H54 (cell line): ENCODE measurements around the gene IQGAP3.
A peak's percentile ranks its signal among the peaks of the same experiment; 100 is the strongest.

Experiments
- DNase-seq: peaks from one replicate; pipeline ENCODE4 v3.0.0; 2011; ENCODE audit warnings: low spot score, mixed read lengths; ENCODE audit not compliant: insufficient read length
- FAIRE-seq: peaks from 3 replicates; lab custom pipeline; 2011; peaks lifted over from hg19 to GRCh38; lab: Jason Lieb, UNC
- POLR2A ChIP-seq: IDR thresholded peaks from 2 replicates; pipeline ENCODE4 v1.6.1; 2011; ENCODE audit warnings: low read depth, mild to moderate bottlenecking, low read length

Gene IQGAP3

DNA sequence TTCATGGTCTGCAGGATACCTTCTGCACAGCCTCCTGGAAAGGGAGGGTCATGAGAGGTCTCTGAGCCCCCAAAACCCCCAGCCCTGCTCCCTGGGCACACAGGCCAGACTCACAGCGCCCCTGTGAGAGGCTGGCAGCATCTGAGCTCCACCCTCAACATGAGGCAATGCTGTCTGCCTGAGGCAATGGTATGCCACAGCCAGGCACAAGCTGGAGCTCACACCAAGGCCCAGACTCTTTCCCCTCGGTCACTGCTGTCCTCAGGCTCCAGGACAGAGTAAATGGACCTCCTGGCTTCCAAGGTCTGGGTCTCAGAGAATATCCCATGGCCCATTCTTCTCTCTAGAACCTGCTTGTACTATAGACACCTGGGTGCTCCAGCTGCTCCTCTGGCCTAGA, 89.0 kb downstream of the IQGAP3 start:
- no peak for TF ChIP-seq POLR2A
- DNase-seq (no peak), FAIRE-seq (no peak)

DNA sequence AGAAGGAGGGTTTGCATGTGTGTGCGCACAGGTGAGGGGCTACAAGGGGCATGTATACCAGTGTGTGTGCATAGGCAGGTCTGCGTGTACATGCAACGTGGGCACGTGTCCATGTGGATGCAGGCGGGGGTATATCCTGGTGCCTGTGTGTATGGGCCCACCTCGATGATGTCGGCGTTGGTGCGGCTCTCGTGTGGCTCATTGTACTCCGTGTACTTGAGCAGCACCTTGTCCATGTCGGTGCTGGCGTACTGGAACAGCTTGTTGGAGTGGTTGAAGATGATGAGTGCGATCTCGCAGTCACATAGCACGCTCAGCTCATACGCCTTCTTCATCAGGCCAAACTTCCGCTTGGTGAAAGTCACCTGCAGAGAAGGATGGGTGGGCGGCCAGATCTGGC, 90.1 kb downstream of the IQGAP3 start:
- no peak for FAIRE-seq
- no peak for TF ChIP-seq POLR2A
- no peak for DNase-seq

DNA sequence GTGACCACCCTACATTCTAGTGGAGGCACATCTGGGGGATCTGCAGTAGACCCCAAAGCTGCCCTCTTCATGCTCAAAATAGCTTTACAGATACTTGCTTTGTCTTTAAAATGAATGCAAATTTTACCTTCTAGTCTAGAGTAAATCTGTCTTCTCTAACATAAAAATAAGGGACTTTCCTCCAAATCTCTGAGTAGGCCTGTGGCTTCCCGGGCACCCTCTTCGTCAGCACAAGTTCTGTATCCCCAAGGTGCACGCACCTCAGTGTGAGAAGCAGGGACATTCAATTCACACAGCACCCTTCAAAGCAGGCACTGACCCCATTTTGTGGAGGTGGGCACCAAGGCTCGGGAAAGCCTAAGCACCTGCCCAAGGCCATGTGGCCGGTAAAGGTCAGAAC, 90.8 kb downstream of the IQGAP3 start:
- TF ChIP-seq POLR2A, result no peak
- no peak for FAIRE-seq
- DNase-seq, result no peak

DNA sequence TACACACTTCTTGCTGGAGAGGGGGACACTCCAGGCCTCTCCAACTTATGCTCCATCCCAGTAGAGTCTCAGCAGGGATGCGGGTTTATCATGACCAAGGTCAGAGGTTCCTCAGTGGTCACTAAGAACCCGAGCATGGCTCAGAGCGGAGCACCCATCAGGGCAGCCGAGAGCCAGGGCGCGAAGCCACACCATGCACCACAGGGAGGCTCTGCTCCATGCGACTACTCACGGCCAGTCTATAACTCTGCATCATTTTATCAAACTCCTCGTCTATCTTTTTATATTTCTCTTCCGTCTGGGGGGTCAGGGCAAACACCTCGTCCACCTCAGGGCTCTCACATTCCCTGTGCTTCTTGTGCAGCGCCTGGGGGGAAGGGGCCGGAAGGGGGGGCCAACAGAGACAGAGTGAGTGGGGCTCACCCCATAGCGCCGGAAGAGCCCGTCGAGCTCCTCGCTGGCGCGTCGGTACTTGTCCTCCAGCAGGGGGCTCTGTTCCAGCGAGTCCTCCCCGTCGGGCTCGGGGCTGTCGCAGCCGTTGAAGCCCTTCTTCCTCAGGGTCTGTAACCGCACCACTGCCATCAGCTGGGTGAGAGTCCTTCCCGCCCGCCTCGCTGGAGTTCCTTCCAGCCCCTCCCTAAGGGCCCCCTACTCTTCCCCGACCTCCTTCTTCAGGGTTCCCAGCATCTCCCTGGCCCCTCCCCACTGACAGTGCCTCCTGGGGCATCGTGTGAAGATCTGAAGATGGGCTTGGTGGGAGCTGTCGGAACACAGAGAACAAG, 91.8 kb downstream of the IQGAP3 start:
- no peak for TF ChIP-seq POLR2A
- DNase-seq, result no peak
- no peak for FAIRE-seq

DNA sequence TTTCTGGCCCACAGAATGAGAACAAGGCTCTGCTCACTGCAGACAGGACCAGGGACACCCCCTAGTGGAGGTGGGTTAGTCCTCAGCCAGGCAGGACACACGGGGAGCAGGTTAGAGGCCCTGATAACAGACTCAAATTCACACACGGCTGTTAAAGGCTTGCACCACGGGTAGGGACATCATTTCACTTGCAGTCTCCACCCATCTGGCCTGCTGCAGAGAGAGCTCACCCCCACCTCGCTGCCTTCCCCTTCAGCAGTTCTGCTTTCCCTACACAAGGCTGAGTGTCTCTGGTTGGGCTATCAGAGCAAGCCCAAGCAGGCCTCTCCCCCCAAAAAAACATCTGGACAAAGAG, 92.4 kb downstream of the IQGAP3 start:
- DNase-seq, result no peak
- FAIRE-seq, result no peak
- no peak for TF ChIP-seq POLR2A

DNA sequence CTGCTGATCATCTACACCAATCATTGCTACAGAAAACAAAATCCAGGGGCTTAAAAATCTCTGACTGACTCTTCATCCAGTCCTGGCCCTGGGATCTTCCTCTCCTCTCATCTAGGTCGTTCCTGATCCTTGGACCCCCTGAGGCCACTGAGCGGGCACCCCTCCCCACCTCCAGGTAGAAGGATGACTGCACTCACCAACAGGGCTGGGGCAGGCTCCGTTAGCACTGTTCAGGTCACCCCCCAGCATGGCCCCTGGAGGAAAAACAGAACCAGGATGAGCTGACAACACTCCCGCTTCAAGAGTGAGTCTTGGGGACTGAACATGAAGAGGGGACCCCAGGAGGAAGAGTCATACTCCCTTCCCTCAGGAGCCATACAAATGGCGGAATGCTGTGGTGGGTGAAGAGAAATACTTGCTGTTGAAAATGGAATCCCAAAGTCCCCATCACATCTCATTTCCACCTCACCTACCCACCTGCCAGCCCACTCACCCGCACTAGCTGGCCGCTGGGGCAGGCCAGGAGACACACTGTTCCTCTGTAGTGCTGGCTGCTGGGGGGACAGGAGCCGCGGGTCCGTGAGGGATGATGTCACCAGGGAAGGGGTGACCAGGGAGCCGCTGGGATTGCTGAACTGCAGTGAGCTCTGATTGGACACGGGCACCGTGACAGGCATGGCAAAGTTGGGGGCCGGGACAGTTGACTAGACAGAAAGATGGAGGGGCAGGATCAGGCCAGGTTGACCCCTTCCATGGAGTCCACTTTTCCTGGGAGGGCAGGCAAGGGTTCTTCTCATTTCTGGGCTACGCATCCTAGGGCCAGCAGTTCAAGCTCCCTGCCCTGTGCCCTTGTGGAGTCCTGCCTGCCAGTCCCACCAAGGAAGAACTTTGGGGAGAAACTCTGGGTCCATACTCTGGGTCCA, 93.0 kb downstream of the IQGAP3 start:
- TF ChIP-seq POLR2A, result no peak
- FAIRE-seq (no peak), DNase-seq (no peak)

DNA sequence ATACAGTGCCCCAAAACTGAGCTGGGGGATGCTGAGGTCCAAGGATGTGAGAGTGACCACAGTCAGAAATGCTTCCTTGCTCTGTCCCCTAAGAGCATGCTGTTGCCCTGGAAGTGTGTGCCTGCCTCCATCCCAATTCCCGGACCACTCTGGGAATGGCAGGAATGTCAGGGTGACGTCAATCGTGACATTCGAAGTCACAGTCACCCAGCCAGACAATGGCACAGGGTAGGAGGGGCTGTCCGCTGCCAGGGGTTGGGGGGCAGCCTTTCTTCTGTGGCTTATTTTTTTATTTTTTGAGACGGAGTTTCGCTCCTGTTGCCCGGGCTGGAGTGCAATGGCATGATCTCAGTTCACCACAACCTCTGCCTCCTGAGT, 94.1 kb downstream of the IQGAP3 start:
- FAIRE-seq (no peak), DNase-seq (no peak)
- no peak for TF ChIP-seq POLR2A

DNA sequence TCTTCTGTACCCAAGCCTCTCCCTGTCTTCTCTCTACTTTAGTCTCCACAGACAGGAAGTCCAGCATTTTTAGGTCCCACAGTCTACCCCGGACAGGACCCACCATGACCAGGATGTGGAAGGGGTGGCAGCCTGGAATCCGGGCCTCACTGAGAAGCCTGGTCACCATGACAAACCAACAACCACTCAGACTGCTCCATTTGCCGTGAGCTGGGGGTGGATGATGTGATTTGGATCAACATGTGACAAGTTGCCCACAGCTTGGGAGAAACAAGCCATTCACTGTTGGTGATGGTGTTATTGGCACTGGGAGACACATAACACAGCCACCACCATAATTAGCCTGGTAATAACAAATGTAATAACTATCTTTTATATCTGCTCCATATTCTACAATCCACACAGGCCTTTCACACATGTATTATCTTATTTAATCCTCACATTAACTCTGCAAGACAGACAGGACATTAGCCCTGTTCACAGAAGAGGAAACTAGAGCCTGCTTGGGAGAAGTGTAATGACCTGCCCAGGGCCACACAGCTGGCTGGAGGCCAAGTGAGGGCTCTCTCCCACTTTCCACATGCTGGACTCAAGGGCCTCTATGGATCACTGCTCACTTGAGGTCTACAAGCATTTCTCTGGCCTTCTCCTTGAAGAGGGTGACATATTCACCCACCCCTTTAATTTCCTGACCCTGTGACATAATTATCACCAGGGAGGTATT, 94.7 kb downstream of the IQGAP3 start:
- no peak for FAIRE-seq
- DNase-seq, result no peak
- no peak for TF ChIP-seq POLR2A

DNA sequence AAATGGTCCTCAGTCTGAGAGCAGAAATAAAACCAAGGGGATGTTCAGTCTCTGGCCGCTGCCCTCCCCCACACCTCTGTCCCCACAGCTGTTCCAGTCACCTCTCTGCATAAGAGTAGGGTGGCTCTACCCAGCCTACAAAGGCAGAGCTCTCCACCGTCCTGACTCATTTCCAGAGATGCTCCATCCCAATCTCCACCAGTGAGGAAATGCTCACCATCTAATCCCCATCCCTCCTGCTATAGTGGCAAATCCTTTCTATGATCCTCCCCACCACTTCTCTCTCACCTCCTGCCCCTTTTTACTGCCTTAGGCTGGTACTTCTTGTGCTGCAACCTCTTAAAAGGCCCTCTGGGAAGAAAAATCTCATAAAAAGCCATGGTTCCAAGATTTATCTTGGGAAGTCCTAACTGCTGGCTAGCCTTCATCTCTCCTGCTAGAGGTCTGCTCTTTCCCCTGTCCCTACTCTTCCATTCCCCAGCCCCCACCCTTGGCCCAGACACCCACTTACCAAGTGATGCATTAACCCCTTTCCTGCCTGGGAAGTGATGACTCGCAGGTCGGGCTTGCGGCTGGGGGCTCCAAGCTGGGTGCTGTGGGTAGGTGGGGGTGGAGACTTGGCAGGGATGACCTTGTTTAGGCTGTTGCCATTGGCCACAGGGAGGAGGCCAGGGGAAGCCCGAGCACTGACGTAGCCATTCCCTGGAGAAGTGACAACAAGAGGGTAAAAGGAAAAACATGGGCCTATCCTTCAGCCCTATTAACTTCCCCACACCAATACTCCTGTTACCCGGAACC, 95.7 kb downstream of the IQGAP3 start:
- FAIRE-seq, result no peak
- DNase-seq, result peak; percentile 90
- TF ChIP-seq POLR2A, result no peak

DNA sequence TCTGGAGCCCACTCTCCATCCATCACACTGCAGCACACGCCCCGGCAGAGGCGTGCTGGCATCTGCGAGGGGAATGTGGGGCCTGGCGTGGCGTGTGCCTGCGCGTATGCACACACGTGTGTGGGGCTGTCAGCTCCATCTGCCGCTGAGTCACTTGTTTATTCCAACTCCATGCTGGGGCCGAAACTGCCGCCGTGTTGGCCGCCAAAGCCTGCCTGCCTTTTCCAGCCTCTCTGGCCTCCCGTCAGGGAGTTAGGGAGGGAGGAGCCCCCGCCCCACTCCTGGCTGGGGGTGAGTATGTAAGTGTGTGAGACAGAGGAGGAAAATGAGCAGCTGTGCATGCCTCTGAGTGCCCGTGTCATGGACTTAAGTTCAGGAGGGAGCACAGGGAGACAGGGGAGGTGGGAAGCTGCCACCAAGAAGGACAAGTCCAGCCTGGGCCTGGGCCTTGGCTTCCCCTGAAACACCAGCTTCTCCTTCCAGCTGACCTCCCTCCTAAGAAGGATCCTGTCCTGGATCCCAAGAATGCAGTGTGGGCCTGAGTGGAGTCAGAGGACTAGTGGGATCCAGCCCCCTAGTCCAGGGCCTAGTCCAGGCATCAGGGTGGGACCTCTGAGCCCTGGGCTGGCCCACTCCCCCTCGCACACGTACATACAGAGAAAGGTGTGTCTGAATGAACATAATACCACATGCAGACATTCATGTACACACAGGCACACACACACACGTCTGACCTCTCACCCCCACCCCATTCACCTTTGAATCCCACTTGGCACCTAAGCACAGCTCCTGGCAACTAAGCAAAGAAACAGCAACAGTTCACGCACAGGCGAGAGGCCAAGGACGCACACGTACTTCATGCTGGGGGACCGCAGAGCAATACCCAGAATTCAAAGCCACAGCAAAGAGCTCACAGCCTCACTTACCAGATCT, 96.5 kb downstream of the IQGAP3 start:
- FAIRE-seq (no peak), DNase-seq (no peak)
- TF ChIP-seq POLR2A, result no peak
